K562 (cell line): ENCODE data around the gene IGF2BP1. TPM values are rescaled to one million over a fixed set of nuclear protein-coding genes. Genes with fewer than 3 reads are reported as not detected.

Experiments used
- HCFC1 ChIP-seq: IDR thresholded peaks from 2 replicates; pipeline ENCODE4 v1.6.1; 2012; ENCODE audit warnings: low read depth, low read length, improper control_type of control experiment
- HOXB6 ChIP-seq: fragments of 250-450 bp; sonication (Bioruptor Pico); IDR thresholded peaks from 2 replicates; pipeline ENCODE4 v1.5.1; 2022; ENCODE audit warnings: mild to moderate bottlenecking, borderline replicate concordance
- MYBL2 ChIP-seq, 2 experiments: fragments of 450-650 bp in 1 of 2; sonication (generic) in 1 of 2; formaldehyde crosslinking in 1 of 2; IDR thresholded peaks; 2 replicates each; pipeline versions ENCODE4 v1.6.1 to v1.8.1; 2017 to 2022; ENCODE audit warnings: borderline replicate concordance in 1 of 2, inconsistent platforms in 1 of 2, low read depth in 1 of 2, mild to moderate bottlenecking in 1 of 2, missing genetic modification reagents in 1 of 2, moderate library complexity in 1 of 2
- NONO ChIP-seq, 2 experiments: fragments of 200-400 bp in 1 of 2; fragments of 450-650 bp in 1 of 2; formaldehyde crosslinking in 1 of 2; IDR thresholded peaks; 2 replicates each; pipeline ENCODE4 v1.6.1; 2017; ENCODE audit warnings: low read depth in 2 of 2, mild to moderate bottlenecking in 2 of 2, moderate library complexity in 2 of 2, low read length in 1 of 2
- POLR2H ChIP-seq: IDR thresholded peaks from 2 replicates; pipeline ENCODE4 v1.6.1; 2016; ENCODE audit warnings: missing genetic modification characterization, low read depth, mild to moderate bottlenecking, control low read depth, missing compliant biosample characterization, moderate library complexity
- PTRF ChIP-seq: fragments of 450-650 bp; IDR thresholded peaks from 2 replicates; pipeline ENCODE4 v1.6.1; 2016; ENCODE audit warnings: mild to moderate bottlenecking, missing genetic modification characterization, missing compliant biosample characterization
- polyA plus RNA-seq, 8 experiments: library from polyadenylated mRNA; depleted of rRNA in 4 of 8; stranded (reverse) in 5 of 8; unstranded in 3 of 8; fragments of >200 nt; fragmentation: Nextera tagmentation in 2 of 8; fragmentation: Illumina TruSeq in 1 of 8; extraction: Ambion mirVana in 2 of 8; extraction: Trizol in 1 of 8; gene quantifications; 2 replicates each; pipeline versions ENCODE4 v1.2.1 to v1.2.3, GENCODE V29; 2011 to 2014; ENCODE audit warnings: inconsistent platforms in 1 of 8, missing spikeins in 1 of 8
- total RNA-seq, 7 experiments: library from RNA; depleted of rRNA in 6 of 7; stranded (reverse); fragments of >200 nt in 6 of 7; fragmentation: Illumina TruSeq in 2 of 7; extraction: Trizol in 2 of 7; gene quantifications; 2 replicates each; pipeline versions ENCODE4 v1.2.1 to v1.2.3, GENCODE V29; 2011 to 2021; ENCODE audit warnings: low replicate concordance in 1 of 7
- TF ChIP-seq, protein P1 (sequence below), 2 experiments: fragments of 450-650 bp; formaldehyde crosslinking in 1 of 2; IDR thresholded peaks; 2 replicates each; pipeline versions ENCODE4 v1.4.0 to v1.6.1; 2014 to 2020; ENCODE audit warnings: mild to moderate bottlenecking in 2 of 2, borderline replicate concordance in 1 of 2, low read depth in 1 of 2
- TF ChIP-seq, protein P2 (sequence below): fragments of 450-650 bp; IDR thresholded peaks from 2 replicates; pipeline ENCODE4 v1.6.1; 2017; ENCODE audit warnings: antibody characterized with exemption, mild to moderate bottlenecking
- TF ChIP-seq, protein P3 (sequence below): sonication (generic); formaldehyde crosslinking; IDR thresholded peaks from 2 replicates; pipeline ENCODE4 v1.8.1; 2023; ENCODE audit warnings: mild to moderate bottlenecking, missing genetic modification reagents, moderate library complexity
- TF ChIP-seq, protein P4 (sequence below): fragments of 250-450 bp; sonication (Bioruptor Pico); IDR thresholded peaks from 2 replicates; pipeline ENCODE4 v1.8.0; 2022; ENCODE audit warnings: inconsistent platforms, mild to moderate bottlenecking, moderate library complexity, borderline replicate concordance

IGF2BP1 gene
- total and polyA plus RNA-seq, 9 of the 15 experiments (the other 6 are each of a cell fraction or from before 2014, with no cell fraction given): 13.0 to 318 (median 53.6) TPM

DNA sequence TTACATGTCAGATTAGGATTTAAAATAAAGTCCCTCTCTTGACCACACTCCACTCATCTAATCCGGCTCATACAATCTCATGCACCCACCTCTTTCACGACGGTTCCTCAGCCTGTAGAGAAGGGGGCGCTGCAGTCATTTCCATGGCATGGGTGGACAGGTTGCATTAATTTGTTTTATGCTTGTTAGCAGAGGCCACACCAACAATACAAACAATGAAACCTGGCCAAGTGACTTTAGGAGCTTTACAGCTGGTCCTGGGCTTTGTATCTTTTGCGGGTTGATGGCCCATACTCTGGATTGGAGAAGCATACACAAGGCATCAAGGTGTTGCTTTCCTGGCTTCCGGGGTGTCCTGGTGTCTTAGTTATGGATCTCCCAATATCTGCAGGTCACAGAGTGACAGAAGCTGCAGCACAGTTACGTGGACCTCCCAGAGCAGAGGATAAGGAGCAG lies 42.9 kb upstream of the IGF2BP1 start (continued):
- TF ChIP-seq, protein P1, sequence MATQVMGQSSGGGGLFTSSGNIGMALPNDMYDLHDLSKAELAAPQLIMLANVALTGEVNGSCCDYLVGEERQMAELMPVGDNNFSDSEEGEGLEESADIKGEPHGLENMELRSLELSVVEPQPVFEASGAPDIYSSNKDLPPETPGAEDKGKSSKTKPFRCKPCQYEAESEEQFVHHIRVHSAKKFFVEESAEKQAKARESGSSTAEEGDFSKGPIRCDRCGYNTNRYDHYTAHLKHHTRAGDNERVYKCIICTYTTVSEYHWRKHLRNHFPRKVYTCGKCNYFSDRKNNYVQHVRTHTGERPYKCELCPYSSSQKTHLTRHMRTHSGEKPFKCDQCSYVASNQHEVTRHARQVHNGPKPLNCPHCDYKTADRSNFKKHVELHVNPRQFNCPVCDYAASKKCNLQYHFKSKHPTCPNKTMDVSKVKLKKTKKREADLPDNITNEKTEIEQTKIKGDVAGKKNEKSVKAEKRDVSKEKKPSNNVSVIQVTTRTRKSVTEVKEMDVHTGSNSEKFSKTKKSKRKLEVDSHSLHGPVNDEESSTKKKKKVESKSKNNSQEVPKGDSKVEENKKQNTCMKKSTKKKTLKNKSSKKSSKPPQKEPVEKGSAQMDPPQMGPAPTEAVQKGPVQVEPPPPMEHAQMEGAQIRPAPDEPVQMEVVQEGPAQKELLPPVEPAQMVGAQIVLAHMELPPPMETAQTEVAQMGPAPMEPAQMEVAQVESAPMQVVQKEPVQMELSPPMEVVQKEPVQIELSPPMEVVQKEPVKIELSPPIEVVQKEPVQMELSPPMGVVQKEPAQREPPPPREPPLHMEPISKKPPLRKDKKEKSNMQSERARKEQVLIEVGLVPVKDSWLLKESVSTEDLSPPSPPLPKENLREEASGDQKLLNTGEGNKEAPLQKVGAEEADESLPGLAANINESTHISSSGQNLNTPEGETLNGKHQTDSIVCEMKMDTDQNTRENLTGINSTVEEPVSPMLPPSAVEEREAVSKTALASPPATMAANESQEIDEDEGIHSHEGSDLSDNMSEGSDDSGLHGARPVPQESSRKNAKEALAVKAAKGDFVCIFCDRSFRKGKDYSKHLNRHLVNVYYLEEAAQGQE (IDR thresholded peaks at IDR 0.05; ENCODE audit: borderline replicate concordance): peak; percentile 95
- TF ChIP-seq, protein P1 (CRISPR knock-in tag; IDR thresholded peaks at IDR 0.05; ENCODE audit: low read depth): no peak
- TF ChIP-seq MYBL2 (IDR thresholded peaks at IDR 0.05; ENCODE audit: low read depth): no peak
- TF ChIP-seq MYBL2 (CRISPR knock-in tag; IDR thresholded peaks at IDR 0.05; ENCODE audit: borderline replicate concordance): no peak
- TF ChIP-seq HOXB6 (CRISPR knock-in tag): no peak
- TF ChIP-seq NONO (IDR thresholded peaks at IDR 0.05; ENCODE audit: low read depth in 2 of 2, low read length in 1 of 2): peak in 1 of 2 experiments; percentile 17; a peak in 1 of 4 replicates
- TF ChIP-seq PTRF: no peak
- TF ChIP-seq, protein P2, sequence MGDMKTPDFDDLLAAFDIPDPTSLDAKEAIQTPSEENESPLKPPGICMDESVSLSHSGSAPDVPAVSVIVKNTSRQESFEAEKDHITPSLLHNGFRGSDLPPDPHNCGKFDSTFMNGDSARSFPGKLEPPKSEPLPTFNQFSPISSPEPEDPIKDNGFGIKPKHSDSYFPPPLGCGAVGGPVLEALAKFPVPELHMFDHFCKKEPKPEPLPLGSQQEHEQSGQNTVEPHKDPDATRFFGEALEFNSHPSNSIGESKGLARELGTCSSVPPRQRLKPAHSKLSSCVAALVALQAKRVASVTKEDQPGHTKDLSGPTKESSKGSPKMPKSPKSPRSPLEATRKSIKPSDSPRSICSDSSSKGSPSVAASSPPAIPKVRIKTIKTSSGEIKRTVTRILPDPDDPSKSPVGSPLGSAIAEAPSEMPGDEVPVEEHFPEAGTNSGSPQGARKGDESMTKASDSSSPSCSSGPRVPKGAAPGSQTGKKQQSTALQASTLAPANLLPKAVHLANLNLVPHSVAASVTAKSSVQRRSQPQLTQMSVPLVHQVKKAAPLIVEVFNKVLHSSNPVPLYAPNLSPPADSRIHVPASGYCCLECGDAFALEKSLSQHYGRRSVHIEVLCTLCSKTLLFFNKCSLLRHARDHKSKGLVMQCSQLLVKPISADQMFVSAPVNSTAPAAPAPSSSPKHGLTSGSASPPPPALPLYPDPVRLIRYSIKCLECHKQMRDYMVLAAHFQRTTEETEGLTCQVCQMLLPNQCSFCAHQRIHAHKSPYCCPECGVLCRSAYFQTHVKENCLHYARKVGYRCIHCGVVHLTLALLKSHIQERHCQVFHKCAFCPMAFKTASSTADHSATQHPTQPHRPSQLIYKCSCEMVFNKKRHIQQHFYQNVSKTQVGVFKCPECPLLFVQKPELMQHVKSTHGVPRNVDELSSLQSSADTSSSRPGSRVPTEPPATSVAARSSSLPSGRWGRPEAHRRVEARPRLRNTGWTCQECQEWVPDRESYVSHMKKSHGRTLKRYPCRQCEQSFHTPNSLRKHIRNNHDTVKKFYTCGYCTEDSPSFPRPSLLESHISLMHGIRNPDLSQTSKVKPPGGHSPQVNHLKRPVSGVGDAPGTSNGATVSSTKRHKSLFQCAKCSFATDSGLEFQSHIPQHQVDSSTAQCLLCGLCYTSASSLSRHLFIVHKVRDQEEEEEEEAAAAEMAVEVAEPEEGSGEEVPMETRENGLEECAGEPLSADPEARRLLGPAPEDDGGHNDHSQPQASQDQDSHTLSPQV: no peak
- TF ChIP-seq, protein P3, sequence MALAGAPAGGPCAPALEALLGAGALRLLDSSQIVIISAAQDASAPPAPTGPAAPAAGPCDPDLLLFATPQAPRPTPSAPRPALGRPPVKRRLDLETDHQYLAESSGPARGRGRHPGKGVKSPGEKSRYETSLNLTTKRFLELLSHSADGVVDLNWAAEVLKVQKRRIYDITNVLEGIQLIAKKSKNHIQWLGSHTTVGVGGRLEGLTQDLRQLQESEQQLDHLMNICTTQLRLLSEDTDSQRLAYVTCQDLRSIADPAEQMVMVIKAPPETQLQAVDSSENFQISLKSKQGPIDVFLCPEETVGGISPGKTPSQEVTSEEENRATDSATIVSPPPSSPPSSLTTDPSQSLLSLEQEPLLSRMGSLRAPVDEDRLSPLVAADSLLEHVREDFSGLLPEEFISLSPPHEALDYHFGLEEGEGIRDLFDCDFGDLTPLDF (CRISPR knock-in tag): 0 out of 2 replicates have a peak, but pooled peaks have one; percentile 40
- TF ChIP-seq POLR2H (tag): no peak
- TF ChIP-seq HCFC1: 0 out of 2 replicates have a peak, but pooled peaks have one; percentile 10
- TF ChIP-seq, protein P4, sequence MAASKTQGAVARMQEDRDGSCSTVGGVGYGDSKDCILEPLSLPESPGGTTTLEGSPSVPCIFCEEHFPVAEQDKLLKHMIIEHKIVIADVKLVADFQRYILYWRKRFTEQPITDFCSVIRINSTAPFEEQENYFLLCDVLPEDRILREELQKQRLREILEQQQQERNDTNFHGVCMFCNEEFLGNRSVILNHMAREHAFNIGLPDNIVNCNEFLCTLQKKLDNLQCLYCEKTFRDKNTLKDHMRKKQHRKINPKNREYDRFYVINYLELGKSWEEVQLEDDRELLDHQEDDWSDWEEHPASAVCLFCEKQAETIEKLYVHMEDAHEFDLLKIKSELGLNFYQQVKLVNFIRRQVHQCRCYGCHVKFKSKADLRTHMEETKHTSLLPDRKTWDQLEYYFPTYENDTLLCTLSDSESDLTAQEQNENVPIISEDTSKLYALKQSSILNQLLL: no peak
